VCaP (cell line): ENCODE results near the gene SKAP2.

ENCODE experiments used
- H3K27ac ChIP-seq: fragments of 450-650 bp; 2 replicates; pipeline ENCODE4 v1.5.1; 2017
- TF ChIP-seq, protein P1 (sequence below): fragments of 450-650 bp; conservative IDR thresholded peaks from 2 replicates; pipeline ENCODE4 v1.5.1; 2017; ENCODE audit warnings: mild to moderate bottlenecking, moderate library complexity

The SKAP2 gene

DNA sequence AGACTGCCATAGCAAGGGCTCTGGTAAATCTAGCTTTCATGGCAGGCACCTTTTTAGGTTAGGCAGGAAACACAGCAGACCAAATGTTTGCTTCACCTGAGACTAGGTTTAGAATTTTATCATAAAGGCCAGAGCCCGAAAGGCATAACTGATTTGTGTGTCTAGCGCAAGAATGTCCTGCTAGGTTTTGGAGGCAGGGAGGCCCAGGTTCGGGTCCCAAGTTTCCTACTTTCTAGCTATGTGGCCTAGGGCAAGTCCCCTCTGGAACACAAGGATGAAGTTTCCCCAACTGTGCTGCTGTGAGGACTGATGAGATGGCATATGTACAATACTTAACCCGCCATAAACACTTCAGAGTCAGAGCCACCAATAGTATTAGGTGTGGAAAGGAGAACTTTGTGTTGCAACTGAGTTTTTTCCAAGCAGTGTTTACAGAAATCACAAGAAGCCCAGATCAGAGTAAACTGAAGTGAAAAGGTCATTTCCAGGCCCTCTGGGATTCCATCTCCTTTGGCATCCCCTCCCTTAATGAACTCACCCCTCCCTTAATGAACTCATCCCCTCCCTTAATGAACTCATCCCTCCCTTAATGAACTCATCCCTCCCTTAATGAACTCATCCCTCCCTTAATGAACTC, 244.9 kb downstream of the SKAP2 start:
- H3K27ac ChIP-seq: no peak overlapping the region
- TF ChIP-seq, protein P1, sequence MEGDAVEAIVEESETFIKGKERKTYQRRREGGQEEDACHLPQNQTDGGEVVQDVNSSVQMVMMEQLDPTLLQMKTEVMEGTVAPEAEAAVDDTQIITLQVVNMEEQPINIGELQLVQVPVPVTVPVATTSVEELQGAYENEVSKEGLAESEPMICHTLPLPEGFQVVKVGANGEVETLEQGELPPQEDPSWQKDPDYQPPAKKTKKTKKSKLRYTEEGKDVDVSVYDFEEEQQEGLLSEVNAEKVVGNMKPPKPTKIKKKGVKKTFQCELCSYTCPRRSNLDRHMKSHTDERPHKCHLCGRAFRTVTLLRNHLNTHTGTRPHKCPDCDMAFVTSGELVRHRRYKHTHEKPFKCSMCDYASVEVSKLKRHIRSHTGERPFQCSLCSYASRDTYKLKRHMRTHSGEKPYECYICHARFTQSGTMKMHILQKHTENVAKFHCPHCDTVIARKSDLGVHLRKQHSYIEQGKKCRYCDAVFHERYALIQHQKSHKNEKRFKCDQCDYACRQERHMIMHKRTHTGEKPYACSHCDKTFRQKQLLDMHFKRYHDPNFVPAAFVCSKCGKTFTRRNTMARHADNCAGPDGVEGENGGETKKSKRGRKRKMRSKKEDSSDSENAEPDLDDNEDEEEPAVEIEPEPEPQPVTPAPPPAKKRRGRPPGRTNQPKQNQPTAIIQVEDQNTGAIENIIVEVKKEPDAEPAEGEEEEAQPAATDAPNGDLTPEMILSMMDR: no peak

DNA sequence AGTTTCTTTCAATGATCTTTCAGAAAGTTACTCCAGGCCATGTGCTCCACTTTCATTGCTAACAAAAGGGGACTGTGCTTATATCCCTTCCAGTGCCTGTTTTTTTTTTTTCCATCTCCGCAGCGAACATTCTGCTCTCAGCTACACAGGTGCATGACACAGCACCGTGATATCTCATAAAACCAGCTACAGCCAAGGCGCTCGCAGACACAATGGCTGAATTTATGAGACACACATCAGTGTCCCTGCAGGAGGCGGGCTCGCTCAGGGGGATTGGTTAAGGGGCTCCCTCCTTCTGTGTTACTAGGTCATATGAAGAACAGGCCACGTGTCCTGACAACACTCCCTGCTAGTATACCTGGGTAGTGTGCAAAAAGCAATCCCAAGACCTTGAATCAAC, 245.5 kb downstream of the SKAP2 start:
- H3K27ac ChIP-seq: no peak overlapping the region
- TF ChIP-seq, protein P1: no peak

DNA sequence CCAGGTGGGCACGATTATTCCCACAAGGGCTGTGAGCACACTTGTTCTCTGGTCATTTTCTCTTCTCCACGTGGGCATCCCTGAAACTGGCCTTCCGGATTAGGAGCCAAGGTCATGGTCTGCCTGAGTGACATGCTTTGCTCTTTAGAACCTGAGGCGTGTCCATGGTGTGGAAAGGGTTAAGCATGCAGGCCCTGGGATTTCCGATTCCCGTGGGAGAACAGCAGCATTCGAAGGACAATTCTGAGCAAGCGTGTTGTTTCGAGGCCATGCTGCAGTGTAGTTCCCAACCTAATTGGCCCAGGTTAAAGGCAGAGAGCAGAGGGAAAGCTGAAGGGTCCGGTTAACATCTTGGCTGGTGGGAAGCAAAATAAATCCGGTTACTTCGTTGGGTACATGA, 245.9 kb downstream of the SKAP2 start:
- no peak overlapping the region for H3K27ac ChIP-seq
- TF ChIP-seq, protein P1: no peak
